Pancreas (tissue), 10 donors: ENCODE data around the gene ADRB2. TPM values are rescaled to one million over a fixed set of nuclear protein-coding genes. Genes with fewer than 3 reads are reported as not detected.
"Not testable (repeated sequence)": the region's sequence is repeated elsewhere in the genome, so short reads cannot be mapped to it uniquely, and the experiment has no call there.

Experiments
- ATAC-seq, 4 donors: fragments of 200-7000 bp; cut with Tn5 transposase; one replicate each; pipeline versions ENCODE4 v1.8.0 to v1.9.1; 2020; ENCODE audit warnings: mild to moderate bottlenecking in 4 of 4, moderate library complexity in 4 of 4
- DNase-seq, 6 donors: peaks; one replicate each; pipeline ENCODE4 v3.0.0-alpha.2; 2020
- FAIRE-seq: peaks from 2 replicates; lab custom pipeline; 2012; peaks lifted over from hg19 to GRCh38; lab: Jason Lieb, UNC
- H3K27ac ChIP-seq, 4 donors: fragments of 200-600 bp; sonication (generic); 1 replicate in 3 of 4; 2 replicates in 1 of 4; pipeline versions ENCODE4 v1.5.0 to v1.8.0; 2020
- H3K27me3 ChIP-seq, 4 donors: fragments of 200-600 bp; one replicate each; pipeline ENCODE4 v1.8.0; 2021
- H3K36me3 ChIP-seq, 3 donors: fragments of 200-600 bp; sonication (generic) in 1 of 3; one replicate each; pipeline versions ENCODE4 v1.5.0 to v1.8.0; 2020 to 2021
- H3K4me1 ChIP-seq, 3 donors: fragments of 200-600 bp; one replicate each; pipeline ENCODE4 v1.8.0; 2021
- H3K4me3 ChIP-seq, 4 donors: fragments of 200-600 bp; sonication (generic) in 2 of 4; one replicate each; pipeline versions ENCODE4 v1.5.0 to v1.8.0; 2020 to 2021
- H3K9me3 ChIP-seq, 4 donors: fragments of 200-600 bp; one replicate each; pipeline ENCODE4 v1.8.0; 2021
- WGBS, 2 donors: extraction: QIAGEN DNeasy Blood & Tissue Kit; methylation state at CpG; one replicate each; pipeline ENCODE4 v1.1.7; 2013; 5-methylcytosine and 5-hydroxymethylcytosine counted together
- intact Hi-C, 3 donors: fragments of 100-400 bp; cut with DNase I; formaldehyde crosslinking; loops; one replicate each; pipeline versions ENCODE4 v1.11.1 to v1.14.2; 2022
- polyA plus RNA-seq, 2 donors: library from polyadenylated mRNA; stranded (reverse); fragments of 200-250 nt; gene quantifications; one replicate each; pipeline ENCODE4 v1.2.3, GENCODE V29; 2013
- total RNA-seq, 6 donors: library from RNA; stranded (reverse); fragmentation: NEBNext Ultra II Directional in 4 of 6; extraction: Animal tissue kit (Norgen Biotek cat#: 25700) in 4 of 6; gene quantifications; one replicate each; pipeline versions ENCODE4 v1.2.1 to v1.2.4, GENCODE V29; 2021 to 2023
- TF ChIP-seq, protein P1 (sequence below), 4 donors: fragments of 200-600 bp; sonication (generic) in 3 of 4; IDR thresholded peaks; one replicate each; pipeline versions ENCODE4 v1.5.0 to v1.8.0; 2021; ENCODE audit warnings: antibody characterized with exemption in 4 of 4
- donor health status: healthy with polysubstance abuse.
- donor health status: DM: no; HTN: no; CAD: no; lungs with moderate emphysema.
- donor health status: DM: no; HTN: no; CAD: no.
- donor health status: control.
- donor health status: control.
- donor health status: Bipolar disorder and iron deficiency.
- donor health status: DM: yes; HTN: yes; CAD: no.
- donor health status: DM: no; HTN: no; CAD: no.
- donor health status: DM: no; HTN: no; CAD: no.
- donor health status: DM: yes; HTN: yes; CAD: no.

Gene ADRB2
- total and polyA plus RNA-seq, 8 donors = 0.09 to 1.1 (median 0.48) TPM

DNA sequence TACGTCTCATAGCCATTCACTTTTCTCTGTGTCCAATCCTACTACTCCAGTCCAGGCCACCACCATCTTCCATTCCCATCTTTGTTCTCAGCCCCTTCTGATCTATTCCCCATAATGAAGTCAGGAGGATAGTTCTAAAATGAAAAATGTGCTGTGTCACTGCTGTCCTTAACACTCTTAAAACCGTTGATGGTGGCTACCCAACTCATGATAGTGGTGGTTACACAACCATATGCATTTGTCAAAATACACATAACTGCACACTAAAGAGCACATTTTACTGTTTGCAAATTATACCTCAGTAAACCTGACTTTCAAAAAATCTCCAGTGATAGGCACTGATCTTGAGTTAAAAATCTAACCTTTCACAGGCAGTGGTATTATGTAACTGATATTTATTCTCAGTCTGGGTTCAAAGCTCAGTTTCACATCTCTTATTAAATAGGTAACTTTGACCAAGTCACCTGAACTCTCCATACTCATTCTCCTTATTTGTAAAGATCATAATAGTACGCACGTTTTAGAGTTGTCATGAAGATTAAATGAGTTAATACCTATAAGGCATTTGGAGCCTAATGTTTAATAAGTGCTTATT, 24.6 kb upstream of the ADRB2 start:
- H3K36me3 ChIP-seq = no peaks in the 10 kb centered on the region
- no peaks in the 10 kb centered on the region for H3K4me1 ChIP-seq
- WGBS, 2 donors = 59 to 76% methylated on average over 4 of the region's 4 CpGs
- H3K4me3 ChIP-seq = no peak overlapping the region
- no peak overlapping the region for H3K27ac ChIP-seq
- intact Hi-C loops = no loop called here
- TF ChIP-seq, protein P1, sequence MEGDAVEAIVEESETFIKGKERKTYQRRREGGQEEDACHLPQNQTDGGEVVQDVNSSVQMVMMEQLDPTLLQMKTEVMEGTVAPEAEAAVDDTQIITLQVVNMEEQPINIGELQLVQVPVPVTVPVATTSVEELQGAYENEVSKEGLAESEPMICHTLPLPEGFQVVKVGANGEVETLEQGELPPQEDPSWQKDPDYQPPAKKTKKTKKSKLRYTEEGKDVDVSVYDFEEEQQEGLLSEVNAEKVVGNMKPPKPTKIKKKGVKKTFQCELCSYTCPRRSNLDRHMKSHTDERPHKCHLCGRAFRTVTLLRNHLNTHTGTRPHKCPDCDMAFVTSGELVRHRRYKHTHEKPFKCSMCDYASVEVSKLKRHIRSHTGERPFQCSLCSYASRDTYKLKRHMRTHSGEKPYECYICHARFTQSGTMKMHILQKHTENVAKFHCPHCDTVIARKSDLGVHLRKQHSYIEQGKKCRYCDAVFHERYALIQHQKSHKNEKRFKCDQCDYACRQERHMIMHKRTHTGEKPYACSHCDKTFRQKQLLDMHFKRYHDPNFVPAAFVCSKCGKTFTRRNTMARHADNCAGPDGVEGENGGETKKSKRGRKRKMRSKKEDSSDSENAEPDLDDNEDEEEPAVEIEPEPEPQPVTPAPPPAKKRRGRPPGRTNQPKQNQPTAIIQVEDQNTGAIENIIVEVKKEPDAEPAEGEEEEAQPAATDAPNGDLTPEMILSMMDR (IDR thresholded peaks at IDR 0.05) = no peak
- H3K27me3 ChIP-seq = no peaks in the 10 kb centered on the region
- no peaks in the 10 kb centered on the region for H3K9me3 ChIP-seq
- DNase-seq = no peak
- no peak for ATAC-seq
- no peak for FAIRE-seq

DNA sequence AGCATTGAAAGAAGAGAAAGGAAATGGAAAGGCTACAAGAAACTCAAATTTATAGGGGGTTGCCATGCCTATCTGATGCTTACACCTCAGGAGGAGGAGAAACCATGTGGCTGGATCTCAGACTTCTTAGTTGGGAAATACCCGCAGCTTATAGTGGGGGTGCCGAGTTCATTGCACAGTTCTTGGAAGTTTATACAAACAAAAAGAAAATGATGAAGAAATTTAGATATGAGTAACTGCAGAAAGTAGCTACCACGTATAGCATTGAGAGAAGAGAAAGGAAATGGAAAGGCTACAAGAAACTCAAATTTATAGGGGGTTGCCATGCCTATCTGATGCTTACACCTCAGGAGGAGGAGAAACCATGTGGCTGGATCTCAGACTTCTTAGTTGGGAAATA, 23.0 kb upstream of the ADRB2 start:
- intact Hi-C loops, H3K9me3 ChIP-seq, H3K4me3 ChIP-seq, H3K36me3 ChIP-seq, H3K27me3 ChIP-seq, DNase-seq, ATAC-seq, H3K4me1 ChIP-seq, FAIRE-seq, H3K27ac ChIP-seq: not testable (repeated sequence)
- 72 to 81% methylated on average over 3 of the region's 3 CpGs for WGBS, 2 donors

DNA sequence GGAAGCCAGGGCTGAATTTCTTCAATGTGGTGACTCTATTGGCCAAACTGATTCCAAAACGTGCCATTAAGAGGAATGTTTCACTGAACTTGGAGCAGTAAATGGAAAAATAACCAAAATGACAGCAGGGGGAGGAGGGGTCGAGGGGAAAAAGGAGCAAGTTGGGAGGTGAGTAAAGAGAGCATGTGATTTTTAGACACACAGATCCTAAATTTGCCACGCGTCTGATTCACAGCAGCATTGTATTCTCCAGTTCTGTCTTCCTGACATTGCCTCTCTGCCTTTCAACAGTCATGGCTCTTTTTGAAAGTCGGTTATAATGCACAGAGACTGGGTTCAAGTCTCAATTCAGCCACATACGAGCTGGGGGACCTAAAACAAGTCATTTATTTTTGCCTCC, 22.0 kb upstream of the ADRB2 start:
- Histone ChIP-seq H3K27ac (no peak overlapping the region), H3K36me3 (no peaks in the 10 kb centered on the region), H3K4me3 (no peak overlapping the region), H3K4me1 (no peaks in the 10 kb centered on the region), H3K9me3 (no peaks in the 10 kb centered on the region), H3K27me3 (no peaks in the 10 kb centered on the region)
- WGBS, 2 donors = 69 to 70% methylated on average over 6 of the region's 6 CpGs
- ATAC-seq (no peak), FAIRE-seq (no peak), DNase-seq (no peak)
- TF ChIP-seq, protein P1 (IDR thresholded peaks at IDR 0.05) = no peak
- intact Hi-C loops = no loop called here

DNA sequence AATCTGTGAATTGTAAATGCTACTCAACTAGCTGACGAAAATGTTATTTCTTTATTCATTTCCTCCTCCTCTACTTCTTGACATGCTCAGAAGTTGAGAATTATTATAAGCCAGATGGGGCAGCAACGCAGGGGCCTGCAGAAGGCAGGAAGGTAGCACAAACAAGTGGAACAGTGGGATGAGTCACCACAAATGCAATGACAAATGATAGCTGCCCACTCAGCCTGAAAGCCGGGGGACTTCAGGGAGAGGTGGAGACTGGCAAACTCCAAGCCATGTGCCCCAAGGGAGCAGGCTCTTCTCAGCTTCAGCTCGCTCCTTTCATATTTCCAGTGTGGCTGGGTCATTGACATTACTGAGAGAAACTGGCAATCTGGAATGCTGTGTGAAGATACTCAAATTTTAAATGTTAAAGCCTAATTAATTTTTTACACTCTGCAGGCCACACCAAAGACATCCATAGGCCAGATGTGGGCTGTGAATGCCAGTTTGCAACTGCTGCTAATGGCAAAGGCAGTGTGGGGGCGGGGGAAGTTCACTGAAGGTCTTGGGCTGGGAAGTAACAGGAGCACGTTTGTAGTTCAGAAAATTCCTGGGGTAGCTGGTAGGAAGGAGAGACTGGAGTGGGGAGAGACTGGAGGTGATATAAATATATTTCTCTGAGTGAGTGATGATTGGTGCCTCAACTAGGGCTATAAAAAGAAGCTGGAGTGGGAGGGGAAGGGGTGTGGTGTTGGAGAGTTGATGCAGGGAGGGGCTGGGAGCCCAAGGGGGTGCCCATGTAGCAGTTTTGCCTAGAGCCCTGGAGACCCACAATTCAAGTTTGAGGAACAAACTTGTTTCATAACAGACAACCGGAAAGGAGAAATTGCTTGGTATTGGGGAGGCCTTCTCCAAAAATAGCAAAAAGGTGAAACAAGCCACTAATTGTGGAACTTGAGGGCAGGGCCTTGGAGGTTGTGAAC, 20.8 kb upstream of the ADRB2 start:
- intact Hi-C loops = no loop called here
- Histone ChIP-seq H3K4me1 (peaks cover 0 to 3% (median 0%) of the 10 kb centered on the region in 3 donors), H3K27ac (no peak overlapping the region), H3K36me3 (no peaks in the 10 kb centered on the region), H3K4me3 (no peak overlapping the region), H3K9me3 (no peaks in the 10 kb centered on the region), H3K27me3 (no peaks in the 10 kb centered on the region)
- 73 to 81% methylated on average over 7 of the region's 7 CpGs for WGBS, 2 donors
- TF ChIP-seq, protein P1 (IDR thresholded peaks at IDR 0.05) = no peak
- peak in 1 of 6 donors; percentile 22 for DNase-seq
- ATAC-seq = peak in 3 of 4 donors; percentile 39 to 63 (median 62)
- no peak for FAIRE-seq

DNA sequence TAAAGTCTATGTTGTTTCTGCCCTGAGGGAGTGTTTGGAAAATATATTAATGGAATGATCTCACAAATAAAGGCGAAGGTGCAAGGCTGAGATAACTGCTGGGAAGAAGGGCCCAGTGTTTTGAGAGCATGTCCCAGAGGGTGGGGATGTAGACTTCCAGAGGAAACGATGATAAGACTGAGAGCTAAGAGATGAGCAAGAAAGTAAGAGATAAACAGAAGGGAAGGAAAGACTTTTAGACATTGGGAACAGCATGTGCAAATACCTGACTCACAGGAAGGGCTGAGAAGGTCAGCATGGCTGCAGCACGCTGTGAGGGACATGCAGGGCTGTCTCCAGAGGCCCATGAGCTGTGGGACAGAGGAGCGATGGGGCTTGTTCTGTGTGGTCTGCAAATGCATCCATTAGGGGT, 19.9 kb upstream of the ADRB2 start:
- FAIRE-seq (no peak), ATAC-seq (no peak), DNase-seq (no peak)
- WGBS, 2 donors = 75 to 81% methylated on average over 4 of the region's 4 CpGs
- H3K36me3 ChIP-seq = no peaks in the 10 kb centered on the region
- intact Hi-C loops = no loop called here
- H3K9me3 ChIP-seq = no peaks in the 10 kb centered on the region
- H3K4me1 ChIP-seq = peaks cover 0 to 3% (median 0%) of the 10 kb centered on the region in 3 donors
- no peak overlapping the region for H3K27ac ChIP-seq
- no peaks in the 10 kb centered on the region for H3K27me3 ChIP-seq
- TF ChIP-seq, protein P1 (IDR thresholded peaks at IDR 0.05) = no peak
- no peak overlapping the region for H3K4me3 ChIP-seq
